ENCODE measurements around the gene FLT3LG. TPM values are rescaled to one million over a fixed set of nuclear protein-coding genes. Genes with fewer than 3 reads are reported as not detected.

FLT3LG gene
- total and polyA plus RNA-seq, 2 donors from 2014 or later: 7.4 to 12.5 TPM

DNA sequence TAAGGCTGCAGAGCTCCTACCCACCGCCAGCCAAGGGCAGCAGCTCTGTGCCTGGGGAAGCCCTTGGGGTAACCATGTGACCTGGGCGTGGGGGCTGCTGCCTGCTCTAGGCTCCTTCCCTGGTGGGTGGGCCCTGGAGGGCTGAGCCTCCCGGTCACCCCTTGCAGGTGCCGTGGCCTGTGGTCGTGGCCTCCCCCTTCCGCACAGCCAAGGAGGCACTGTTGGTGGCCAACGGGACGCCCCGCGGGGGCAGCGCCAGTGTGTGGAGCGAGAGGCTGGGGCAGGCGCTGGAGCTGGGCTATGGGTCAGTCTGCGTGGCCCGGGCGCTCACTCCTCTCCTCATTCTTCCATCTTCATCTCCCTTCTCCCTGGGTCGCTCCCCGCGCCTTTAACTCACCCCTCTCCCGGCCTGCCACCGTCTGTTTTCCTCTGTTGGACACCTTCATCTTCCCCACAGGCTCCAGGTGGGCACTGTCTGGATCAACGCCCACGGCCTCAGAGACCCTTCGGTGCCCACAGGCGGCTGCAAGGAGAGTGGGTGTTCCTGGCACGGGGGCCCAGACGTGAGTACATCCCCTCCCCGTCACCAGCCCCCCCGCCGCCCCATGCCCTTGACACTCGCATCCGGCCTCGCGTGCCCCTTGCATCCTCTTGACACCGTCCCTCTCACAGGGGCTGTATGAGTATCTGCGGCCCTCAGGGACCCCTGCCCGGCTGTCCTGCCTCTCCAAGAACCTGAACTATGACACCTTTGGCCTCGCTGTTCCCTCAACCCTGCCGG is 9.9 kb upstream of the FLT3LG start:
- intact Hi-C loops (cut with DNase I): no loop called here
- Histone ChIP-seq H3K27ac (ENCODE audit: low read depth in 2 of 2, low read length in 2 of 2) (no peak overlapping the region), H3K9ac (ENCODE audit: low read length in 3 of 3) (no peak overlapping the region), H3K9me3 (ENCODE audit: control insufficient read depth in 2 of 3, insufficient read depth in 1 of 3, low read length in 3 of 3) (no peaks in the 10 kb centered on the region), H3K4me1 (ENCODE audit: control insufficient read depth in 2 of 3, insufficient read depth in 2 of 3, low read depth in 1 of 3, low read length in 3 of 3) (peaks cover 0 to 2% (median 0%) of the 10 kb centered on the region in 3 donors), H3K27me3 (ENCODE audit: control insufficient read depth, insufficient read depth, low read length) (no peaks in the 10 kb centered on the region), H3K4me3 (ENCODE audit: low read length in 3 of 3) (no peak overlapping the region), H3K36me3 (ENCODE audit: control insufficient read depth in 2 of 3, insufficient read depth in 3 of 3, low read length in 3 of 3) (peaks cover 0 to 2% (median 0%) of the 10 kb centered on the region in 3 donors)
- TF ChIP-seq, protein P1, sequence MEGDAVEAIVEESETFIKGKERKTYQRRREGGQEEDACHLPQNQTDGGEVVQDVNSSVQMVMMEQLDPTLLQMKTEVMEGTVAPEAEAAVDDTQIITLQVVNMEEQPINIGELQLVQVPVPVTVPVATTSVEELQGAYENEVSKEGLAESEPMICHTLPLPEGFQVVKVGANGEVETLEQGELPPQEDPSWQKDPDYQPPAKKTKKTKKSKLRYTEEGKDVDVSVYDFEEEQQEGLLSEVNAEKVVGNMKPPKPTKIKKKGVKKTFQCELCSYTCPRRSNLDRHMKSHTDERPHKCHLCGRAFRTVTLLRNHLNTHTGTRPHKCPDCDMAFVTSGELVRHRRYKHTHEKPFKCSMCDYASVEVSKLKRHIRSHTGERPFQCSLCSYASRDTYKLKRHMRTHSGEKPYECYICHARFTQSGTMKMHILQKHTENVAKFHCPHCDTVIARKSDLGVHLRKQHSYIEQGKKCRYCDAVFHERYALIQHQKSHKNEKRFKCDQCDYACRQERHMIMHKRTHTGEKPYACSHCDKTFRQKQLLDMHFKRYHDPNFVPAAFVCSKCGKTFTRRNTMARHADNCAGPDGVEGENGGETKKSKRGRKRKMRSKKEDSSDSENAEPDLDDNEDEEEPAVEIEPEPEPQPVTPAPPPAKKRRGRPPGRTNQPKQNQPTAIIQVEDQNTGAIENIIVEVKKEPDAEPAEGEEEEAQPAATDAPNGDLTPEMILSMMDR (IDR thresholded peaks at IDR 0.05; ENCODE audit: borderline replicate concordance, extremely low read depth, insufficient read depth): no peak
- FAIRE-seq (no peak), DNase-seq (no peak)

DNA sequence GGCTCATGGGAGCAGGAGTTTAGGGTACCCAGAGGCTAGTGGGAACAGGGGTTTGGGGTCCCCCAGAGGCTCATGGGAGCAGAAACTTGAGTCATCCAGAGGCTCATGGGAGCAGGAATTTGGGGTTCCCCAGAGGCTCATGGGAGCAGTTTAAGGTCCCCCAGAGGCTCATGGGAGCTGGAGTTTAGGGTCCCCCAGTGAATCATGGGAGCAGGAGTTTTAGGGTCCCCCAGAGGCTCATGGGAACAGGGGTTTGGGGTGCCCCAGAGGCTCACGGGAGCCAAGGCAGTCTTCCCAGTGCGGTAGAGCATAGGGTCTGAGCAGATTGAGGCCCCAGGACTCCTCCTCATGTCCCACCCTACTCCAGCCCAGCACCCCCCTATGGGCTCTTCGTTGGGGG is 8.6 kb upstream of the FLT3LG start:
- H3K9ac ChIP-seq (ENCODE audit: low read length in 3 of 3): no peak overlapping the region
- H3K4me1 ChIP-seq (ENCODE audit: control insufficient read depth in 2 of 3, insufficient read depth in 2 of 3, low read depth in 1 of 3, low read length in 3 of 3): peaks cover 0 to 2% (median 0%) of the 10 kb centered on the region in 3 donors

DNA sequence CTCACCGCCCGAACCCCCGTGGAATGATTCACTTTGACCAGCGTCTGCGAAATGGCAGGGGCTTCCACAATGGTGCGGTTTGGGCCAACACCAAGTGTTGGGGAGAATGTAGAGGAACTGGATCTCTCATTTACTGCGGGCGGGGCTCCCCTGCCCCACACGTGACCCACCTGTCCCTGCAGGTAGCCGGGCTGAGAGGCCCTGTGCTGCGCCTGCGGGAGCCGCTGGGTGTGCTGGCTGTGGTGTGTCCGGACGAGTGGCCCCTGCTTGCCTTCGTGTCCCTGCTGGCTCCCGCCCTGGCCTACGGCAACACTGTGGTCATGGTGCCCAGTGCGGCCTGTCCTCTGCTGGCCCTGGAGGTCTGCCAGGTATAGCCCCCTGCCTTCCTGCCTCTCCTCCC is 5.8 kb upstream of the FLT3LG start:
- Histone ChIP-seq H3K4me1 (ENCODE audit: control insufficient read depth in 2 of 3, insufficient read depth in 2 of 3, low read depth in 1 of 3, low read length in 3 of 3) (peaks cover 0 to 2% (median 0%) of the 10 kb centered on the region in 3 donors), H3K4me3 (ENCODE audit: low read length in 3 of 3) (no peak overlapping the region), H3K27ac (ENCODE audit: low read depth in 2 of 2, low read length in 2 of 2) (no peak overlapping the region), H3K36me3 (ENCODE audit: control insufficient read depth in 2 of 3, insufficient read depth in 3 of 3, low read length in 3 of 3) (peaks cover 0 to 2% (median 0%) of the 10 kb centered on the region in 3 donors), H3K27me3 (ENCODE audit: control insufficient read depth, insufficient read depth, low read length) (no peaks in the 10 kb centered on the region), H3K9ac (ENCODE audit: low read length in 3 of 3) (no peak overlapping the region), H3K9me3 (ENCODE audit: control insufficient read depth in 2 of 3, insufficient read depth in 1 of 3, low read length in 3 of 3) (no peaks in the 10 kb centered on the region)
- TF ChIP-seq, protein P1 (IDR thresholded peaks at IDR 0.05; ENCODE audit: borderline replicate concordance, extremely low read depth, insufficient read depth): no peak
- no peak for FAIRE-seq
- intact Hi-C loops (cut with DNase I): no loop called here
- no peak for DNase-seq

More for the DNA sequence above, 8.6 kb upstream of the FLT3LG start:
- no peak for DNase-seq
- FAIRE-seq: no peak
- Histone ChIP-seq H3K36me3 (ENCODE audit: control insufficient read depth in 2 of 3, insufficient read depth in 3 of 3, low read length in 3 of 3) (peaks cover 0 to 2% (median 0%) of the 10 kb centered on the region in 3 donors), H3K27me3 (ENCODE audit: control insufficient read depth, insufficient read depth, low read length) (no peaks in the 10 kb centered on the region), H3K27ac (ENCODE audit: low read depth in 2 of 2, low read length in 2 of 2) (no peak overlapping the region), H3K9me3 (ENCODE audit: control insufficient read depth in 2 of 3, insufficient read depth in 1 of 3, low read length in 3 of 3) (no peaks in the 10 kb centered on the region), H3K4me3 (ENCODE audit: low read length in 3 of 3) (no peak overlapping the region)
- intact Hi-C loops (cut with DNase I): no loop called here
- TF ChIP-seq, protein P1 (IDR thresholded peaks at IDR 0.05; ENCODE audit: borderline replicate concordance, extremely low read depth, insufficient read depth): no peak

All from kidney (tissue), 14 donors.